IPS-18c (cell line): Measurements from ENCODE around the gene MEI4.
A peak's percentile ranks its signal among the peaks of the same experiment; 100 is the strongest.
"Not testable (repeated sequence)": the region's sequence is repeated elsewhere in the genome, so short reads cannot be mapped to it uniquely, and the experiment has no call there.

Source experiments
- H3K4me3 ChIP-seq: 2 replicates; pipeline ENCODE4 v1.7.0; 2013; ENCODE audit warnings: low read depth, mild to moderate bottlenecking, low read length, moderate library complexity; ENCODE audit not compliant: insufficient read depth
- H3K9me3 ChIP-seq: one replicate; pipeline ENCODE4 v1.6.1; 2013; ENCODE audit warnings: mild to moderate bottlenecking, low read length, moderate library complexity; ENCODE audit not compliant: control insufficient read depth, insufficient read depth

The MEI4 gene

DNA sequence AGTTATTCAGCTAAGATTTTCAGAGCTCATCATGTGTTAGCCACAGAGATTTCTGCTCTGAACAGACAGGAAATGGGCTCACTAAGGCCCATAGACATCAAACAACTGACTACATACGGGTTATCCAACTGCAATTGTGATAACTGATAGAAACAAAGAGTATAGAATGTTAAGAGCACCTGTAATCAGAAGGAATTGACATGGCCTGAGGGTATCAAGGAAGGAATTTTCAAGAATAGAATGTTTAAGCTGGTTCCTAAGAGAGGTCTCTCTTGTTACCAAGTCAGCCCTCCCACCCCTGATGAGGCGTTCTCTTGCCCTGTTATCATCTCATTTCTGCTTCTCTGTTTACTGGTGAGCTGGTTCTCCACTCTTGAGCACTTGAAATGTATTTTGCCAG, at the start of gene MEI4:
TSS of gene MEI4 (plus strand) at position 301 of the 400 bp plus-strand sequence. CDS start 37,633 bp downstream, outside the sequence.
- H3K4me3 ChIP-seq, result no peak within 1 kb of the TSS
- no peaks in the 10 kb centered on the region for H3K9me3 ChIP-seq

GRCh38 chr6:77604476-77604875, 48.4 kb upstream of the MEI4 start:
- Histone ChIP-seq H3K4me3 (no peak overlapping the region), H3K9me3 (no peaks in the 10 kb centered on the region)

DNA sequence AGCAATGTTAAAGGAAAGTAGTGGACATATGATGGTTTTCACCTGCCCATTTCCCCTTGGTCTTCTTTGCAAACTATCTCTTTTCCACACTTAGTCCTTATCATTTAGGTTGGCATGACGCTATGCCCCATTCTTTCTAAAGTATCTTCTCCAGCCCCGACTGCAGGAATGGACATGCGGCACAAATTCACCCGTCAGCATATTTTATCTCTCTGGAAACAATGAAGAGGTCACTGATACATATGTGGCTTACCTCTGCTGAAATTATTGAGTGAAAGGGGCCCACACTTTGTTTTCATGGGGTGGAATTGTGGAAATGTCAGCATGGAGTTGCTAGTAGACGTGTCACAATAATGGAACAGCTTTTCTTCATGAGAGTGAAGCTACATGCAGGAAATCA, 45.8 kb upstream of the MEI4 start:
- Histone ChIP-seq H3K9me3 (no peaks in the 10 kb centered on the region), H3K4me3 (no peak overlapping the region)

DNA sequence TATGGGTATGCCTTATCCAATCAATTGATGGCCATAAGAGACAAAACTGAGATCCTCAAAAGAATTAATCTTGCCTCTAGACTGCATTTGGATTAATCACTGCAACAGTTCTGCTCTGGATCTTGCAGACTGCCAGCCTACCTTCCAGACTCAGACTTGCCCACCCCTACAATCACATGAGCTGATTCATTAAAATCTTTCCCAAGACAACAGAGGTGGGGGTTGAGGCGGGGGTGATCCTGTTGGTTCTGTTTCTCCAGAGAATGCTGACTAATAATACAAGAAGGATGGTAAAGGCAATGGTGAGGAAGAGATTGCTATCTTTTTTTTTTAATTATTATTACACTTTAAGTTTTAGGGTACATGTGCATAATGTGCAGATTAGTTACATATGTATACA, 43.7 kb upstream of the MEI4 start:
- Histone ChIP-seq H3K4me3 (no peak overlapping the region), H3K9me3 (no peaks in the 10 kb centered on the region)

- H3K4me3 ChIP-seq, result no peak overlapping the region
- H3K9me3 ChIP-seq, result no peaks in the 10 kb centered on the region
Observed at GRCh38 chr6:77619114-77619513, 33.7 kb upstream of the MEI4 start.

GRCh38 chr6:77620278-77620882, 32.5 kb upstream of the MEI4 start:
- H3K4me3 ChIP-seq, result no peak overlapping the region
- no peaks in the 10 kb centered on the region for H3K9me3 ChIP-seq

GRCh38 chr6:77624515-77624914, 28.3 kb upstream of the MEI4 start:
- no peak overlapping the region for H3K4me3 ChIP-seq
- H3K9me3 ChIP-seq, result no peaks in the 10 kb centered on the region

DNA sequence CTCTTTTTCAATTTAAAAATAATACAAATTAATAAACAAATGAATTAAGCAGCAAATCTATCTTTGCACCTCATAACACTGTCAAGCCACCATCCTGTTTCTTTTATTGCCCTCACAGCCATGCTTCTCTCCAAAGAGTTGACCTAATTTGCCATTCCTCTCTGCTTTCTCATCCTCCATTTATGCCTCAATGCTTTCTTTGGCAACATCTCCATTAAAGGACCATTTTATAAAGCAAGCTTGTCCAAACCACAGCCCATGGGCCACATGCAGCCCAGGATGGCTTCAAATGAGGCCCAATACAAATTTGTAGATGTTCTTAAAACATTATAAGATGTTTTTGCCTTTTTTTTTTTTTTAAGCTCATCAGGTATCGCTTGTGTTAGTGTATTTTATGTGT, 26.4 kb upstream of the MEI4 start:
- Histone ChIP-seq H3K9me3 (no peaks in the 10 kb centered on the region), H3K4me3 (no peak overlapping the region)

GRCh38 chr6:77630014-77630413, 22.8 kb upstream of the MEI4 start:
- no peaks in the 10 kb centered on the region for H3K9me3 ChIP-seq
- no peak overlapping the region for H3K4me3 ChIP-seq

DNA sequence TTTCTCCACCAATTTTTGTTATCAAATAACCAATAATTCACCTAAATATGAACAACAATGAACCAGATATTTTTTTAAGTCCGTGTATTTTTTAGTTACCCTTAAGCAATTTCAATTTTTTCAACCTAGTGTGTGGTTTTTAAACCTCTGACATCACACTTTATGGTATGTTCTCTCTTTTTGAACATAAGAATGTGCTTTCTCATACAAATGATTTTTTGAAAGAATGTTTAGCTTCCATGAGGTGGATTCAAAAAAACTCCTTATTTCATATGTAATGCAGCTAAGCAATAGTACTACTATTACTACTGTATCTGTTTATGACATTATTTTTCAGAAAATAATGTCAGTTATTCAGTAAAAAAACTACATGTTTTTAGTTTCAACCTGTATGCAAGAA, 19.4 kb upstream of the MEI4 start:
- Histone ChIP-seq H3K9me3 (no peaks in the 10 kb centered on the region), H3K4me3 (no peak overlapping the region)

DNA sequence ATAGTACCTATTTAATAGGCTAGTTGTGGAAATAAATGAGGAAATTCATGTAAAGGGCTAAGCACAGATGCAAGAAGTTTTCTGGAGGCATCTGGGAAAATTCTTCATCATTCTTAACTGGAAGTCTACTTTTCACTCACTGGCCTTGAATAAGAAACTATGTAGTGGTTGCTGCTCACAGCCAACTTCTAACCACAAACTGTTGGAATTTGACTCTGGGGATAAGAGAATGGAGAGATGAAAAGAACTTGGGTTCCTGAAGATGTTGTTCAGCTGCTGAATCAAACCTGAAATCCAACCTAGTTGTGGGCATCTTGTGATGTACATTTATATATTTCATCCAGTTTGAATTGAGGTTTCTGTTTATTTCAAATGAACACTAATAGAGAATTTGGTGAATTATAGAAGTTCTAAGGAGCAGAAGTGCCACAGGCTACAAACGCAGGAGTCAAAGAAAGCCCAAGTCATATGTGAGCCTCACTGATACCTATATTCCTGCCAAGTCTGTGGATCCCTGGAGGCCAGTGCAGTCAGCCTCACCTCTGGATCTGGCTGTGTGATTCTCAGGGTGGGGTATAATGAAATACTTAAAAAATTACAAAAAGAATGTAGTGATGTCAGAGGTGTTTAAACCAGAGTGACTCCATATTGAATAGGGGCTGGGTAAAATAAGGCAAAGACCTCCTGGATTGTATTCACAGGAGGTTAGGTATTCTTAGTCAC, 18.7 kb upstream of the MEI4 start:
- H3K9me3 ChIP-seq, result no peaks in the 10 kb centered on the region
- no peak overlapping the region for H3K4me3 ChIP-seq

GRCh38 chr6:77638129-77638830, 14.6 kb upstream of the MEI4 start:
- Histone ChIP-seq H3K9me3 (no peaks in the 10 kb centered on the region), H3K4me3 (no peak overlapping the region)

- no peak overlapping the region for H3K4me3 ChIP-seq
- no peaks in the 10 kb centered on the region for H3K9me3 ChIP-seq
Observed at GRCh38 chr6:77644102-77644705, 8.6 kb upstream of the MEI4 start.

- Histone ChIP-seq H3K9me3 (no peaks in the 10 kb centered on the region), H3K4me3 (peak overlapping the region; percentile 63)
Observed at GRCh38 chr6:77650098-77650663, 2.7 kb upstream of the MEI4 start.

- no peaks in the 10 kb centered on the region for H3K9me3 ChIP-seq
- no peak overlapping the region for H3K4me3 ChIP-seq
Observed at GRCh38 chr6:77653816-77654215, 977 bp downstream of the MEI4 start.

- H3K9me3 ChIP-seq, result not testable (repeated sequence)
Observed at GRCh38 chr6:77655035-77655434, 2.2 kb downstream of the MEI4 start.

DNA sequence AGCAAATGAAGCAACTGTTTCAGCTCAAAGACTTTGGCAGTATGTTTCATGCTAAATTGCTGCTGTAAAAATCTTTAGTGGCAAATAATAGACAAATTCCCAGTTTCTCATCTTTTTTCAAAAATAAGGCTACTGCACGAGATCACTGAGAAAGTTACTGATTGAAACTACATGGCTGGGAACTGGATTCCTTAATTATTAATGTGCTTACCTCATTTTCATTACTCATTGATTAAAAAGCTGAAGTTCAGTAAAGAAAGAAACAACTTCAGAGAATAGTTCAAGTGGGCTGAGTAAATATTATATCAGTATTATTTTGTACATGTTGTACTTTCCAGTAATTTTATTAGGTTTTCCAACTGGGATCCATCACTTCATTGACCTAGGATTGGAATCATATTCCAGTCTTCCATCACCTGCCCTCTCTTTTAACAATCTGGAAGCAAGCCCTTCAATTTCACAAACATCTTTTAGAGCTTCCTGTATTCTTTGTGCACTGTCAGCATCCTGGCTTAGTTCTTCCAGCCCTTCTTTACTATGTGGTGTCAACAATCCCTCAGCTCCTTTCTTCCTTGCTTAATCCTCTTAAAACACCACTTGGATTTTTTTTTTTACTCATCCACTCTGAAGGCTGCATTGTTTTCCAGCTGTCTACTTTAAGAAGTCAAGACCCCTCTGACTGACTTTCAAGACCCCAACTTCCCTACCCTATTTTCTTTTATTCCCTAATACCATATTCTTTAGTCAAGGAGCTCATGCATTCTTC, 4.3 kb downstream of the MEI4 start:
- Histone ChIP-seq H3K9me3 (no peaks in the 10 kb centered on the region), H3K4me3 (no peak overlapping the region)

More at GRCh38 chr6:77655035-77655434, 2.2 kb downstream of the MEI4 start:
- H3K4me3 ChIP-seq, result not testable (repeated sequence)
